ENCODE data around the gene JOSD2. TPM values are rescaled to one million over a fixed set of nuclear protein-coding genes. Genes with fewer than 3 reads are reported as not detected.

JOSD2 gene
- total RNA-seq, 1 donor from 2014 or later, result 21.0 TPM

GRCh38 chr19:50457300-50457699, 53.7 kb downstream of the JOSD2 start:
- POLR2A ChIA-PET, result interaction anchor here (0.7 kb wide), 2 partner anchors 29 to 958 kb away, joined by 3 read pairs; no protein-coding TSS in a partner anchor
- Mint-ChIP-seq H3K27ac (no peak overlapping the region), H3K9me3 (no peaks in the 10 kb centered on the region), H3K27me3 (no peaks in the 10 kb centered on the region), H3K36me3 (ENCODE audit: low read depth) (no peaks in the 10 kb centered on the region), H3K4me1 (peaks cover 24% of the 10 kb centered on the region), H3K4me3 (no peak overlapping the region)
- TF ChIP-seq CTCF (IDR thresholded peaks at IDR 0.05), result no peak
- ATAC-seq (ENCODE audit: low read depth), result no peak
- CTCF ChIA-PET, result interaction anchor here (2.3 kb wide), 1 partner anchor 89 kb away, joined by 8 read pairs; no protein-coding TSS in a partner anchor
- intact Hi-C loops (cut with micrococcal nuclease), result no loop called here
- DNase-seq, result no peak

Other genes with a start within 250 kb of the JOSD2 start
- 34.5 and 44.3 TPM in 2 replicates for gene KCNC3, start 181.8 kb downstream of the JOSD2 start, total RNA-seq
- 1.4 and 2.4 TPM in 2 replicates for gene NAPSA, start 145.6 kb downstream of the JOSD2 start, total RNA-seq
- gene NR1H2, start 134.7 kb downstream of the JOSD2 start, total RNA-seq, result 66.9 and 79.5 TPM in 2 replicates
- gene POLD1, start 126.8 kb downstream of the JOSD2 start, total RNA-seq, result 58.8 and 65.5 TPM in 2 replicates
- gene SPIB, start 92.3 kb downstream of the JOSD2 start, total RNA-seq, result 280 and 324 TPM in 2 replicates
- 1.1 and 1.4 TPM in 2 replicates for gene MYBPC2, start 78.3 kb downstream of the JOSD2 start, total RNA-seq
- 70.8 and 72.1 TPM in 2 replicates for gene EMC10, start 34.7 kb downstream of the JOSD2 start, total RNA-seq
- gene GARIN5A, start 34.3 kb downstream of the JOSD2 start, total RNA-seq, result 0.29 and 0.67 TPM in 2 replicates
- not detected in 2 replicates for gene ASPDH, start 2.7 kb upstream of the JOSD2 start, total RNA-seq
- not detected in 2 replicates for gene LRRC4B, start 57.2 kb upstream of the JOSD2 start, total RNA-seq
- gene SYT3, start 128.7 kb upstream of the JOSD2 start, total RNA-seq, result 0.60 TPM in 1 of 2 replicates, not detected in the other
- 0.69 TPM in 1 of 2 replicates, not detected in the other for gene C19orf81, start 138.3 kb upstream of the JOSD2 start, total RNA-seq
- gene SHANK1, start 208.6 kb upstream of the JOSD2 start, total RNA-seq, result not detected in 2 replicates
- gene CLEC11A, start 212.2 kb upstream of the JOSD2 start, total RNA-seq, result 0.24 and 0.38 TPM in 2 replicates

Data from activated B cell treated with CpG ODN at 0.5 μM for 24 hours (primary cell).